HG03460 (cell line): ENCODE data around the gene TRAF5.
"Not testable (repeated sequence)": the region's sequence is repeated elsewhere in the genome, so short reads cannot be mapped to it uniquely, and the experiment has no call there.

Experiments
- ATAC-seq: cut with Tn5 transposase; IDR thresholded peaks from one replicate; pipeline ENCODE4 v1.9.1; 2021; ENCODE audit not compliant: unreplicated experiment

Gene TRAF5, protein sequence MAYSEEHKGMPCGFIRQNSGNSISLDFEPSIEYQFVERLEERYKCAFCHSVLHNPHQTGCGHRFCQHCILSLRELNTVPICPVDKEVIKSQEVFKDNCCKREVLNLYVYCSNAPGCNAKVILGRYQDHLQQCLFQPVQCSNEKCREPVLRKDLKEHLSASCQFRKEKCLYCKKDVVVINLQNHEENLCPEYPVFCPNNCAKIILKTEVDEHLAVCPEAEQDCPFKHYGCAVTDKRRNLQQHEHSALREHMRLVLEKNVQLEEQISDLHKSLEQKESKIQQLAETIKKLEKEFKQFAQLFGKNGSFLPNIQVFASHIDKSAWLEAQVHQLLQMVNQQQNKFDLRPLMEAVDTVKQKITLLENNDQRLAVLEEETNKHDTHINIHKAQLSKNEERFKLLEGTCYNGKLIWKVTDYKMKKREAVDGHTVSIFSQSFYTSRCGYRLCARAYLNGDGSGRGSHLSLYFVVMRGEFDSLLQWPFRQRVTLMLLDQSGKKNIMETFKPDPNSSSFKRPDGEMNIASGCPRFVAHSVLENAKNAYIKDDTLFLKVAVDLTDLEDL

GRCh38 chr1:211326528-211327345, at the start of gene TRAF5:
TRAF5 (plus strand) TSS chr1:211326833; CDS start chr1:211353240, 26,407 bp downstream.
- peak; percentile 24 for ATAC-seq

- ATAC-seq, result no peak
Measured at GRCh38 chr1:211279340-211279739, 47.3 kb upstream of the TRAF5 start.

DNA sequence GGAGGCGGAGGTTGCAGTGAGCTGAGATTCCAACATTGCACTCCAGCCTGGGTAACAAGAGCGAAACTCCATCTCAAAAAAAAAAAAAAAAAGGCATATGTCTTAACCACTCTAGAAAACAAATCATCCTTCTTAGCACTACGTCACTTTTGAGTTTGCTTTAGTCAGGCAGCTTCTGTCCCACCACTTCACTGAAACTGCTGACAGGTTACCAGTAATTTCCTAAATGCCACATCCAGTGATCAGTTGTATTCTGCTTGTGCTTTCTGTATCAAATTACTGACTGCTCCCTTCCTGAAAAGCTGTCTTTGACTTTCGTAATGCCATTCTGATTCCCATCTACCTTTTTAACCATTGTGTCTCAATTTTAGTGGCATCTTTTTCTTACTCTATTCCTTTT, 45.7 kb upstream of the TRAF5 start:
- ATAC-seq, result no peak

- ATAC-seq, result no peak
Measured at GRCh38 chr1:211281320-211282022, 45.2 kb upstream of the TRAF5 start.

- ATAC-seq, result no peak
Measured at GRCh38 chr1:211282023-211282373, 44.6 kb upstream of the TRAF5 start.

DNA sequence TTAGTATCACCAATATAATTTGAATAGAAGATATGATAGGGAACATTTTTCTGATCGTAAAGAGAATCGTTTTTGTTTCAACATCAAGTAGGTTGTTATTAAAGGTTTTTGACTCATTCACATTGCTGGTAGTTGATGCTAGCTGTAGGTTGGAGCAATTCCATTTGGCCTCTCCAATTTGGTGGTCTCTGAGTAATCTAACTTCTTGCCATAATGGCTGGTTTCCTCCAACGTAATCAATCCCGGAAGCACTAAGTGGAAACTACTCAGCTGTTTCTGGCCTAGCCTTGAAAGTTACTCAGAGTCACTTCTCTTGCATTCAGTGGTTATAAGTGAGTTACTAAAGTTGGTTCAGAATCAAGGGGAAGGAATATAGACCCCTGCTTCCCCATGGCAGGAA, 41.4 kb upstream of the TRAF5 start:
- ATAC-seq, result no peak

DNA sequence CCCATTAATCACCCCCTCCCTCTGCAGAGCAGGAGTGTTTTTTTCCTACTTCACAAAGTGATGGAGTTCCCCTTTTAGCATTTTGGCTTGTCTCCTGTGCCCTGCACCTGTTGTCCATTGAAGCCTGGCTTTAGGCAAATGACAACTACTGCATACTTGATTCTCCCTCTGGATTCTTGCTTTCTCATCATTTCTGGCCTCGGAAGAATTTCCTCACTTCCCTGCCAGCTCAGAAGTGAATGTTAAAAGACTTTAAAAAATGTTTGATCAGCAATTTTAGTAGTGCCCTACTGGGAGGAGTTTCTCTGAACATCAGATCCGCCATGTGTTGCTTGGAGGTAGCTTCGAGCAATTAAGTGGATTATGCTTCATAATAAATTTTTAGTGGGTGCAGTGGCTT, 39.4 kb upstream of the TRAF5 start:
- ATAC-seq, result no peak

DNA sequence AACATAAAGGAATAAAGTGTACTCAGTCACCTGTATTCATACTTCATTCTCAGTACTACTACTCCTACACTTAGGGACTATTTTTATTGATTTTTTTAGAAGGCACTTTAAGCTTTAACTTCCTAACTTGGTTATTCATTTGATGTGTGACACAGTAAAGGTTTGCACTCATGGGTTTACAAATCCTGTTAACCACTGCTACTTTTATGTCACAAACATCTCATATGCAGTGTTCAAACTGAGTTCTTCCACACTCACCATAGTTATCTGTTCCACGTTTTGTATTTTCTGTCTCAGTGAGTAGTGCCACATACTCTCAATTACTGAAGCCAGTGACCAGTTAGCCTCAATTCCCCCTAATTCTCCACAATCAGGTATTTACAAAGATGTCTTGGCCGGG, 34.2 kb upstream of the TRAF5 start:
- ATAC-seq, result no peak

DNA sequence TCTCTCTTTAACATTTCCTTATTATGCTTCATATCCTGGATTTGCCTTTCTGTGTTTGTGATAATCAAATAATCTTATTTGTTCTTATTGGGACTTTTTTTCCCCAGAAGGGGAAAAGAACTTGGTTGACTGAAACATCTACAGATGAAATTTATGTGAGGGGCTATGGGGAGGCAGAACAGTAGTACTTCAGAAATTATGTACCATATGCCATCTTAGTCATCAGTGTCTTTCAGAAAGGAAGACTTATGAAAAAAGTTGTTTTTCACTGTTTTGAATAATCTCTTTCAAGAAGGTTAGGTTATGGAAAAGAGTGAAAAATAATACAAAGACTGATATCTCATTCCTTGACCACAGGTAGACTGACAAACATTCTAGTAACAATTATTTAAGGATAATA, 30.2 kb upstream of the TRAF5 start:
- ATAC-seq, result no peak

DNA sequence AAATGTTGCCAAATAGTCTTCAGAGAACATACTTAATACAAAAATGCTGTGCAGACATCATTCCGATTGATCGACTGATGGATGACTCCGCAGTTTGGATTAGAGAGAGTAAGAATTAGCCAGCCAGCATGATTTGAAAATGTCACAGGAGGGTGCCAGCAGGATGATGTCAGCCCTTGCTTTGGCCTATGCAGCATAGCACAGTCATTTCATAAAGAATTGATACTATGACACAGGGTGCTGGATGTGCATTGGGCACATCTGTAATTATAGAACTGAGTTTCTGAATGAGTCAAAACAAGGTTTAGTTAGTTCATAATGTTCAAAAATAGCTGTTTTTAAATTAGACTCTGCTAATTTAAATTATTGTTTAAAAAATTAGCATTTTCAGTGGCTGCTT, 21.6 kb upstream of the TRAF5 start:
- peak; percentile 95 for ATAC-seq

DNA sequence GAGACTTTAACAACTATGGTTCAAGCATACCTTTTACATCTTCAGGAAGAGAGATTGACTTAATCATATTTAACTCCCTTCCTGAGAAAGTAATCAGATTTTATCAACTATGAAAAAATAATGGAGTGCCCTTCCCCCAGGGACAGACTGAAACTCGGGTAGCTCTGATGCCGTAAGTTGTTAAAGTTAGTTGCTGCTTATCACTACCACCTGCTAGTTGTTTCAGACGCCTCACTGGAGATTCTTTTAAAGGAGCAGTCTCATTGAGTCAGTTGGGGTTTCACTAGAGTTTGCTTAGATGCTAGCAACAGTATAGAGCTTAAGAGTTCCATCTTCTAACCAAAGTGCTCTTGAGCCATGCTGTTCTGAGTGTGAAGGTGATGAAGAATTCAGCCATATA, 17.0 kb upstream of the TRAF5 start:
- no peak for ATAC-seq

DNA sequence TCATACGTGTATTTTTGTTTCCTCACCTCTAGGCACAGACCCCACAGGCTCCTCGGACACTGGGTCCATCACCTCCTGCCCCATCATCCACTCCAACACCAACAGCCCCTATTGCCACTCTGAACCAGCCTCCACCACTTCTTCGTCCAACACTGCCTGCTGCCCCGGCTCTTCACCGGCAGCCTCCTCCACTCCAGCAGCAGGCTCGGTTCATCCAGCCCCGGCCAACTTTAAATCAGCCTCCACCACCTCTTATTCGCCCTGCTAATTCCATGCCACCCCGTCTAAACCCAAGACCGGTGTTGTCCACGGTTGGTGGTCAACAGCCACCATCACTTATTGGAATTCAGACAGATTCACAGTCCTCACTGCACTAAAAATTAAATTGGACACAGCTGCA, 13.2 kb upstream of the TRAF5 start:
- ATAC-seq, result no peak

DNA sequence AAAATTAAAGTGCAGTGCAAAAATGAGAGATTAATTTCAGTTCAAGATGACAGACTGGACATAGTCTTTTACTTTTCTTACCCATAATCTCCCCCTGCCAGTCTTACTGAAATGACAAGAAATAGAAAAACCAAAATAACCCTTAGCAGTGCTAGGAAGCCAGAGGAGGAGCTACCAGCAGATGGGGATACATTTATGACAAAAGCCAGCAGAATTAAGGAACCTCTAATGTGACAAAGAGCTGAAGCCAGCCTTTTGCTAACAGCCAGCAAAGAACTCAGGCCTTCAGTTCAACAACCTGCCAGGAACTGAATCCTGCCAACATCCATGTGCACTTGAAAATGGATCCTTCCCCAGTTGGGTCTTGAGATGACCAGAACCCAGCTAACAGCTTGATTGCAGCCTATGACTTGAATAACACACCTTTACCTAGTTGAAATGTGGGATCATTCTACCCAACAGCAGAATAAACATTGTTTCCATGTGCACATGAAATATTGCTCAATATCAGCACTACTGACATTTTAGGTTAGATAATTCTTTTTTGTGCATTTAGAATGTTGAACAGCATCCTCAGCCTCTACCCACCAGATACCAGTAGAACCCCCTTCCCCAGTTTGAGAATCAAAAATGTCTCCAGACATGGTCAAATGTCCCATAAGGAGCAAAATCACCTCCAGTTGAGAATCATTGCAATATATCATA, 7.9 kb upstream of the TRAF5 start:
- ATAC-seq, result no peak

DNA sequence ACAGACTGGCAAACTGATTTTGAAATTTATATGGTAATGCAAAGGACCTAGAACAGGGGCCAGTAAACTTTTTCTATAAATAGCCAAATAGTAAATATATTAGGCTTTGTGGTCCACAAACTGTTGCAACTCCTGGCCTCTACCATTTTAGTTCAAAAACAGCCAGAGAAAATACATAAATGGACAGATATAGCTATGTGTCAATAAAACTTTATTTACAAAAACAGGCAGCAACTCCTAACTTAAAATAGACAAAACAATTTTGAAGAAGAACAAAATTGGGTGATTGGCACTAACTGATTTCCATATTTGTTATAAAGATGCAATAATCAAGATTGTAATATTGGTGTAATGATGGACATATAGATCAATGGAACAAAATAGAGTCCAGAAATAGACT, 6.7 kb upstream of the TRAF5 start:
- ATAC-seq, result no peak

- no peak for ATAC-seq
Measured at GRCh38 chr1:211320980-211321379, 5.7 kb upstream of the TRAF5 start.

- not testable (repeated sequence) for ATAC-seq
Measured at GRCh38 chr1:211321646-211322045, 5.0 kb upstream of the TRAF5 start.

- peak; percentile 47 for ATAC-seq
Measured at GRCh38 chr1:211323156-211324063, 3.2 kb upstream of the TRAF5 start.

DNA sequence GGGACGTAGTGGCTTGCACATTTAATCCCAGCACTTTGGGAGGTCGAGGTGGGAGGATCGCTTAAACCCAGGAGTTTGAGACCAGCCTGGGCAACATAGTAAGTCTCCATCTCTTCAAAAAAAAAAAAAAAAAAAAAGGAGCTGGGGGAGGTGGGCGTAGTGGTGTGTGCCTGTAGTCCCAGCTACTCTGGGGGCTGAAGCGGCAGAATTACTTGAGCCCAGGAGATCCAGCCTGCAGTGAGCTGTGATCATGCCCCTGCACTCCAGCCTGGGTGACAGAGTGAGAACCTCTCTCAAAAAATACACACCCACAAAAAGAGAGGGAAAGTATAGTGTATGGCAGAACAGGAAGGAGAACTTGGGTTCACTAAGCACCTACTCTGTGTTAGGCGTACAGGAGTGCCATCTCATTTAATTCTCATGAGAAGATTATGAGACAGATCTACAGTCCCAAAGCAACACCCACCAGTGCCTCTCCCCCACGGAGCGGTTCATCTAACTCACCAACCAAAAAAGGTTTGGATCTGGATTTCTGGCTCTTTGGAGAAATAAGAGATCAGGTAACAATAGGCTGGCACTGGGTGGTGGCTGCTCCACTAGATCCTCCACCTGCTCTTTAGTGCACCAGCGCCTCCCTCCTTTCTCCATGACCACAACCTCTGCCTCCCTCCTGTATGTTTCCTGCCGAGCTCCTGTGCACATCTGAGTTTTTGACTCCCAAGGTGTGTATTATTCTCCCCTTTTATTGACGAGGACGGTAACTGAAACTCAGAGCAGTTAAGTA, 1.4 kb upstream of the TRAF5 start:
- no peak for ATAC-seq

GRCh38 chr1:211326140-211326527, 499 bp upstream of the TRAF5 start:
- ATAC-seq, result no peak
